Hepatocyte (in vitro differentiated cells): ENCODE data around the gene ATP6V0E1. TPM values are rescaled to one million over a fixed set of nuclear protein-coding genes. Genes with fewer than 3 reads are reported as not detected.
"Not testable (repeated sequence)": the region's sequence is repeated elsewhere in the genome, so short reads cannot be mapped to it uniquely, and the experiment has no call there.

Source experiments
- DNase-seq: peaks from one replicate; pipeline ENCODE4 v3.0.0-alpha.2; 2016; ENCODE audit warnings: low spot score
- H2AFZ ChIP-seq: fragments of 200-600 bp; sonication (generic); 2 replicates; pipeline ENCODE4 v1.6.0; 2016; ENCODE audit warnings: antibody characterized with exemption, mild to moderate bottlenecking
- H3K27ac ChIP-seq: fragments of 200-600 bp; sonication (generic); 2 replicates; pipeline ENCODE4 v1.5.1; 2016; ENCODE audit warnings: mild to moderate bottlenecking
- H3K27me3 ChIP-seq: fragments of 200-600 bp; sonication (generic); 2 replicates; pipeline ENCODE4 v1.6.1; 2016
- H3K36me3 ChIP-seq: fragments of 200-600 bp; sonication (generic); replicated peaks from 2 replicates; pipeline ENCODE4 v1.5.1; 2016; ENCODE audit warnings: low read depth; ENCODE audit not compliant: insufficient read depth
- H3K4me1 ChIP-seq: fragments of 200-600 bp; sonication (generic); 2 replicates; pipeline ENCODE4 v1.5.1; 2016; ENCODE audit warnings: mild to moderate bottlenecking, moderate library complexity; ENCODE audit not compliant: insufficient read depth
- H3K4me2 ChIP-seq: fragments of 200-600 bp; sonication (generic); 2 replicates; pipeline ENCODE4 v1.6.0; 2016
- H3K4me3 ChIP-seq: fragments of 200-600 bp; sonication (generic); 2 replicates; pipeline ENCODE4 v1.5.1; 2016; ENCODE audit warnings: mild to moderate bottlenecking
- H3K79me2 ChIP-seq: fragments of 200-600 bp; sonication (generic); 2 replicates; pipeline ENCODE4 v1.6.0; 2017; ENCODE audit warnings: mild to moderate bottlenecking
- H3K9me2 ChIP-seq: fragments of 200-600 bp; sonication (generic); replicated peaks from 2 replicates; pipeline ENCODE4 v1.6.0; 2017; ENCODE audit warnings: mild to moderate bottlenecking; ENCODE audit not compliant: insufficient read depth
- H3K9me3 ChIP-seq: fragments of 200-600 bp; sonication (generic); 2 replicates; pipeline ENCODE4 v1.5.1; 2016; ENCODE audit warnings: low read depth, mild to moderate bottlenecking
- H4K20me1 ChIP-seq: fragments of 200-600 bp; sonication (generic); 2 replicates; pipeline ENCODE4 v1.6.0; 2016; ENCODE audit warnings: mild to moderate bottlenecking; ENCODE audit not compliant: insufficient read depth, poor library complexity, severe bottlenecking
- EZH2 ChIP-seq: fragments of 200-600 bp; sonication (generic); IDR thresholded peaks from 2 replicates; pipeline ENCODE4 v1.6.1; 2016; ENCODE audit warnings: antibody characterized with exemption, mild to moderate bottlenecking, borderline replicate concordance
- EZH2phosphoT487 ChIP-seq: fragments of 200-600 bp; sonication (generic); IDR thresholded peaks from one replicate; pipeline ENCODE4 v1.6.1; 2018; ENCODE audit warnings: antibody characterized with exemption, mild to moderate bottlenecking, low read depth, moderate library complexity; ENCODE audit not compliant: unreplicated experiment, severe bottlenecking
- WGBS: methylation state at CpG from one replicate; pipeline ENCODE4 v1.1.6; 2016; ENCODE audit warnings: low lambda C conversion rate; ENCODE audit errors: missing lambda C conversion rate; 5-methylcytosine and 5-hydroxymethylcytosine counted together
- polyA plus RNA-seq: library from polyadenylated mRNA; unstranded; fragments of >200 nt; fragmentation: Nextera tagmentation; extraction: Ambion mirVana; gene quantifications from 2 replicates; pipeline ENCODE4 v1.2.1, GENCODE V29; 2016
- total RNA-seq: library from RNA; depleted of rRNA; stranded (reverse); fragments of >200 nt; gene quantifications from 2 replicates; pipeline ENCODE4 v1.2.3, GENCODE V29; 2014
- TF ChIP-seq, protein P1 (sequence below): fragments of 200-600 bp; sonication (generic); IDR thresholded peaks from 2 replicates; pipeline ENCODE4 v1.5.1; 2016; ENCODE audit warnings: antibody characterized with exemption, mild to moderate bottlenecking; ENCODE audit not compliant: poor library complexity

ATP6V0E1 gene
- total and polyA plus RNA-seq, 2 experiments from 2014 or later, result 216 to 657 TPM

GRCh38 chr5:173029499-173029921, 45.9 kb downstream of the ATP6V0E1 start:
- H3K4me1 ChIP-seq, result peaks cover 7% of the 10 kb centered on the region
- H3K36me3 ChIP-seq, result no peaks in the 10 kb centered on the region
- H3K27ac ChIP-seq, result peak overlapping the region; percentile 27
- no peak overlapping the region for H2AFZ ChIP-seq
- TF ChIP-seq, protein P1, sequence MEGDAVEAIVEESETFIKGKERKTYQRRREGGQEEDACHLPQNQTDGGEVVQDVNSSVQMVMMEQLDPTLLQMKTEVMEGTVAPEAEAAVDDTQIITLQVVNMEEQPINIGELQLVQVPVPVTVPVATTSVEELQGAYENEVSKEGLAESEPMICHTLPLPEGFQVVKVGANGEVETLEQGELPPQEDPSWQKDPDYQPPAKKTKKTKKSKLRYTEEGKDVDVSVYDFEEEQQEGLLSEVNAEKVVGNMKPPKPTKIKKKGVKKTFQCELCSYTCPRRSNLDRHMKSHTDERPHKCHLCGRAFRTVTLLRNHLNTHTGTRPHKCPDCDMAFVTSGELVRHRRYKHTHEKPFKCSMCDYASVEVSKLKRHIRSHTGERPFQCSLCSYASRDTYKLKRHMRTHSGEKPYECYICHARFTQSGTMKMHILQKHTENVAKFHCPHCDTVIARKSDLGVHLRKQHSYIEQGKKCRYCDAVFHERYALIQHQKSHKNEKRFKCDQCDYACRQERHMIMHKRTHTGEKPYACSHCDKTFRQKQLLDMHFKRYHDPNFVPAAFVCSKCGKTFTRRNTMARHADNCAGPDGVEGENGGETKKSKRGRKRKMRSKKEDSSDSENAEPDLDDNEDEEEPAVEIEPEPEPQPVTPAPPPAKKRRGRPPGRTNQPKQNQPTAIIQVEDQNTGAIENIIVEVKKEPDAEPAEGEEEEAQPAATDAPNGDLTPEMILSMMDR, result no peak
- TF ChIP-seq EZH2 (no peak), EZH2phosphoT487 (no peak)
- no peak for DNase-seq
- H4K20me1 ChIP-seq, result peaks cover 31% of the 10 kb centered on the region
- H3K4me3 ChIP-seq, result no peak overlapping the region
- 77% methylated on average over 5 of the region's 5 CpGs for whole genome bisulfite sequencing
- no peaks in the 10 kb centered on the region for H3K9me2 ChIP-seq
- H3K27me3 ChIP-seq, result no peaks in the 10 kb centered on the region
- H3K4me2 ChIP-seq, result no peak overlapping the region
- no peaks in the 10 kb centered on the region for H3K9me3 ChIP-seq
- peaks cover 93% of the 10 kb centered on the region for H3K79me2 ChIP-seq

GRCh38 chr5:173032096-173032495, 48.5 kb downstream of the ATP6V0E1 start:
- H3K9me3 ChIP-seq, H3K27me3 ChIP-seq, H3K4me1 ChIP-seq, H3K36me3 ChIP-seq, H2AFZ ChIP-seq, H3K4me3 ChIP-seq, DNase-seq, H3K27ac ChIP-seq, H3K4me2 ChIP-seq, H3K9me2 ChIP-seq: not testable (repeated sequence)
- peaks cover 20% of the 10 kb centered on the region for H4K20me1 ChIP-seq
- WGBS, result 96% methylated on average over 3 of the region's 3 CpGs
- H3K79me2 ChIP-seq, result peaks cover 69% of the 10 kb centered on the region

DNA sequence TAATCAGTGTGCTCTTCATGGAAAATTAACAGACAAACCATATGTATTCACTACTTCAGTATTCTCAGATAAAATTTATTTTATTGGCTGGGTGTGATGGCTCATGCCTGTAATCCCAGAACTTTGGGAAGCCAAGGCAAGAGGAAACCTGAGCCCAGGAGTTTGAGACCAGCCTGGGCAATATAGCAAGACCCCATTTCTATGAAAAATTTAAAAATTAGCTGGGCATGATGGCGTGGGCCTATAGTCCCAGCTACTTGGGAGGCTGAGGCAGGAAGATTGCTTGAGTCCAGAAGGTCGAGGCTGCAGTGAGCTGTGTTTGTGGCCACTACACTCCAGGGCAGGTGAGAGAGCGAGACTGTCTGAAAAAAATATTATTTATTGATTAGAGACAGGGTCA, 49.2 kb downstream of the ATP6V0E1 start:
- Histone ChIP-seq H3K79me2 (peaks cover 64% of the 10 kb centered on the region), H3K9me2 (no peaks in the 10 kb centered on the region), H3K36me3 (no peaks in the 10 kb centered on the region), H3K4me1 (peaks cover 7% of the 10 kb centered on the region), H4K20me1 (peaks cover 20% of the 10 kb centered on the region), H3K4me3 (no peak overlapping the region), H3K4me2 (no peak overlapping the region), H3K9me3 (no peaks in the 10 kb centered on the region), H3K27me3 (no peaks in the 10 kb centered on the region), H2AFZ (no peak overlapping the region), H3K27ac (no peak overlapping the region)
- TF ChIP-seq EZH2 (no peak), EZH2phosphoT487 (no peak)
- TF ChIP-seq, protein P1, result no peak
- no peak for DNase-seq
- 97% methylated on average over 3 of the region's 3 CpGs for WGBS

- 93% methylated on average over 6 of the region's 6 CpGs for WGBS
- no peak for TF ChIP-seq EZH2
Measured at GRCh38 chr5:173033923-173034322, 50.4 kb downstream of the ATP6V0E1 start.

More at GRCh38 chr5:173033923-173034322, 50.4 kb downstream of the ATP6V0E1 start:
- H3K79me2 ChIP-seq, result peaks cover 52% of the 10 kb centered on the region
- no peak overlapping the region for H2AFZ ChIP-seq
- H3K4me2 ChIP-seq, result no peak overlapping the region
- no peaks in the 10 kb centered on the region for H3K27me3 ChIP-seq
- H4K20me1 ChIP-seq, result peaks cover 20% of the 10 kb centered on the region
- DNase-seq, result no peak
- no peaks in the 10 kb centered on the region for H3K9me2 ChIP-seq
- H3K36me3 ChIP-seq, result no peaks in the 10 kb centered on the region
- no peak overlapping the region for H3K4me3 ChIP-seq
- H3K27ac ChIP-seq, result no peak overlapping the region
- no peaks in the 10 kb centered on the region for H3K9me3 ChIP-seq
- peaks cover 7% of the 10 kb centered on the region for H3K4me1 ChIP-seq
